Endodermal cell (in vitro differentiated cells): ENCODE data around the gene AAMDC. TPM values are rescaled to one million over a fixed set of nuclear protein-coding genes. Genes with fewer than 3 reads are reported as not detected.

Experiments used
- DNase-seq: peaks from one replicate; pipeline ENCODE4 v3.0.0-alpha.2; 2017
- H3K27ac ChIP-seq: 2 replicates; pipeline ENCODE4 v1.5.1; 2013; ENCODE audit warnings: mild to moderate bottlenecking, low read depth, low read length, moderate library complexity
- H3K27me3 ChIP-seq: 2 replicates; pipeline ENCODE4 v1.6.1; 2013; ENCODE audit warnings: mild to moderate bottlenecking, low read length, moderate library complexity; ENCODE audit not compliant: insufficient read depth, control insufficient read depth, poor library complexity, severe bottlenecking
- H3K36me3 ChIP-seq: 2 replicates; pipeline ENCODE4 v1.7.0; 2013; ENCODE audit warnings: mild to moderate bottlenecking, low read length, moderate library complexity; ENCODE audit not compliant: control insufficient read depth, insufficient read depth
- H3K4me1 ChIP-seq: one replicate; pipeline ENCODE4 v1.7.0; 2013; ENCODE audit warnings: low read length; ENCODE audit not compliant: control insufficient read depth, insufficient read depth
- H3K4me3 ChIP-seq: 2 replicates; pipeline ENCODE4 v1.5.1; 2013; ENCODE audit warnings: mild to moderate bottlenecking, low read length, moderate library complexity
- H3K9ac ChIP-seq: 2 replicates; pipeline ENCODE4 v1.6.1; 2013; ENCODE audit warnings: mild to moderate bottlenecking, low read length, moderate library complexity; ENCODE audit not compliant: poor library complexity, severe bottlenecking; ENCODE audit errors: extremely low read depth
- H3K9me3 ChIP-seq: 2 replicates; pipeline ENCODE4 v1.6.1; 2013; ENCODE audit warnings: mild to moderate bottlenecking, low read length, moderate library complexity; ENCODE audit not compliant: control insufficient read depth
- H3K27ac Mint-ChIP-seq: 2 replicates; pipeline ENCODE4 v1.8.0; 2020; ENCODE audit warnings: mixed read lengths
- H3K27me3 Mint-ChIP-seq: 2 replicates; pipeline ENCODE4 v1.8.0; 2021; ENCODE audit warnings: mild to moderate bottlenecking, mixed read lengths; ENCODE audit not compliant: insufficient read depth
- H3K36me3 Mint-ChIP-seq: 2 replicates; pipeline ENCODE4 v1.8.0; 2020; ENCODE audit warnings: low read depth, mixed read lengths
- H3K4me1 Mint-ChIP-seq: 2 replicates; pipeline ENCODE4 v1.8.0; 2020; ENCODE audit warnings: mixed read lengths
- H3K4me3 Mint-ChIP-seq: 2 replicates; pipeline ENCODE4 v1.8.0; 2020; ENCODE audit warnings: mild to moderate bottlenecking, moderate library complexity, mixed read lengths
- H3K9me3 Mint-ChIP-seq: 2 replicates; pipeline ENCODE4 v1.8.0; 2020; ENCODE audit warnings: mild to moderate bottlenecking, mixed read lengths
- CTCF ChIP-seq: fragments of 200-600 bp; sonication (generic); conservative IDR thresholded peaks from 2 replicates; pipeline ENCODE4 v1.5.0; 2021; ENCODE audit warnings: antibody characterized with exemption, mild to moderate bottlenecking
- WGBS, 2 experiments: methylation state at CpG; one replicate each; pipeline versions ENCODE4 v1.1.5 to v1.1.7; 2013; ENCODE audit warnings: missing lambda C conversion rate in 2 of 2, mixed read lengths in 1 of 2; ENCODE audit not compliant: insufficient coverage in 1 of 2, insufficient read length in 1 of 2; 5-methylcytosine and 5-hydroxymethylcytosine counted together
- total RNA-seq, 2 donors: library from RNA; stranded (reverse); fragmentation: NEBNext Ultra II Directional in 1 of 2; extraction: Animal tissue kit (Norgen Biotek cat#: 25700) in 1 of 2; gene quantifications; 2 replicates in 1 of 2; 3 replicates in 1 of 2; pipeline ENCODE4 v1.2.1, GENCODE V29; 2021

The AAMDC gene
- total RNA-seq, 2 donors from 2014 or later, result 19.0 to 27.0 TPM

GRCh38 chr11:77871855-77872254 lies 50.9 kb downstream of the AAMDC start:
- H3K27me3 ChIP-seq, result no peaks in the 10 kb centered on the region
- no peak for DNase-seq
- no peaks in the 10 kb centered on the region for H3K4me1 ChIP-seq
- H3K9me3 Mint-ChIP-seq, result no peaks in the 10 kb centered on the region
- no peak for TF ChIP-seq CTCF
- no peak overlapping the region for H3K27ac Mint-ChIP-seq
- H3K9me3 ChIP-seq, result no peaks in the 10 kb centered on the region
- H3K27me3 Mint-ChIP-seq, result no peaks in the 10 kb centered on the region
- H3K4me3 Mint-ChIP-seq, result no peak overlapping the region
- H3K9ac ChIP-seq, result no peak overlapping the region
- H3K27ac ChIP-seq, result no peak overlapping the region
- peaks cover 34% of the 10 kb centered on the region for H3K36me3 ChIP-seq
- H3K36me3 Mint-ChIP-seq, result peaks cover 11% of the 10 kb centered on the region
- H3K4me1 Mint-ChIP-seq, result no peaks in the 10 kb centered on the region
- 93 to 100% methylated on average over 2 to 3 of the region's 3 CpGs for WGBS, 2 experiments
- H3K4me3 ChIP-seq, result no peak overlapping the region

GRCh38 chr11:77873345-77873744 lies 52.4 kb downstream of the AAMDC start:
- Histone ChIP-seq H3K36me3 (peaks cover 44% of the 10 kb centered on the region), H3K9ac (no peak overlapping the region), H3K4me3 (no peak overlapping the region), H3K27me3 (no peaks in the 10 kb centered on the region), H3K9me3 (no peaks in the 10 kb centered on the region), H3K4me1 (no peaks in the 10 kb centered on the region), H3K27ac (no peak overlapping the region)
- no peak for TF ChIP-seq CTCF
- no peak overlapping the region for H3K27ac Mint-ChIP-seq
- H3K4me3 Mint-ChIP-seq, result no peak overlapping the region
- H3K27me3 Mint-ChIP-seq, result no peaks in the 10 kb centered on the region
- H3K36me3 Mint-ChIP-seq, result peaks cover 11% of the 10 kb centered on the region
- H3K9me3 Mint-ChIP-seq, result no peaks in the 10 kb centered on the region
- H3K4me1 Mint-ChIP-seq, result no peaks in the 10 kb centered on the region
- DNase-seq, result no peak
- no CpG with 5 or more reads among the region's 1 CpG for WGBS, 2 experiments

GRCh38 chr11:77874206-77874605 lies 53.3 kb downstream of the AAMDC start:
- Mint-ChIP-seq H3K9me3 (no peaks in the 10 kb centered on the region), H3K27ac (no peak overlapping the region), H3K27me3 (no peaks in the 10 kb centered on the region), H3K4me1 (no peaks in the 10 kb centered on the region), H3K4me3 (no peak overlapping the region), H3K36me3 (peaks cover 14% of the 10 kb centered on the region)
- peaks cover 44% of the 10 kb centered on the region for H3K36me3 ChIP-seq
- no peak overlapping the region for H3K9ac ChIP-seq
- DNase-seq, result no peak
- H3K27me3 ChIP-seq, result no peaks in the 10 kb centered on the region
- H3K9me3 ChIP-seq, result no peaks in the 10 kb centered on the region
- 92 to 97% methylated on average over 2 to 3 of the region's 3 CpGs for WGBS, 2 experiments
- TF ChIP-seq CTCF, result no peak
- H3K27ac ChIP-seq, result no peak overlapping the region
- no peak overlapping the region for H3K4me3 ChIP-seq
- no peaks in the 10 kb centered on the region for H3K4me1 ChIP-seq
